GM21786 (cell line): Measurements from ENCODE around the gene BIRC2.
"Not testable (repeated sequence)": the region's sequence is repeated elsewhere in the genome, so short reads cannot be mapped to it uniquely, and the experiment has no call there.

Experiments used
- ATAC-seq: cut with Tn5 transposase; IDR thresholded peaks from one replicate; pipeline ENCODE4 v1.9.1; 2021; ENCODE audit not compliant: unreplicated experiment

BIRC2 gene

GRCh38 chr11:102322560-102322959 lies 24.5 kb upstream of the BIRC2 start:
- ATAC-seq = no peak

GRCh38 chr11:102323542-102324251 lies 23.3 kb upstream of the BIRC2 start:
- no peak for ATAC-seq

GRCh38 chr11:102325088-102325487 lies 21.9 kb upstream of the BIRC2 start:
- ATAC-seq = no peak

- ATAC-seq = no peak
Observed at GRCh38 chr11:102328748-102329147, 18.3 kb upstream of the BIRC2 start.

- no peak for ATAC-seq
Observed at GRCh38 chr11:102330231-102330630, 16.8 kb upstream of the BIRC2 start.

GRCh38 chr11:102331341-102331740 lies 15.7 kb upstream of the BIRC2 start:
- ATAC-seq = no peak

GRCh38 chr11:102332611-102332994 lies 14.4 kb upstream of the BIRC2 start:
- no peak for ATAC-seq

- no peak for ATAC-seq
Observed at GRCh38 chr11:102338479-102339010, 8.5 kb upstream of the BIRC2 start.

- not testable (repeated sequence) for ATAC-seq
Observed at GRCh38 chr11:102341311-102341710, 5.7 kb upstream of the BIRC2 start.

GRCh38 chr11:102341844-102342318 lies 5.1 kb upstream of the BIRC2 start:
- peak; percentile 52 for ATAC-seq

- ATAC-seq = no peak
Observed at GRCh38 chr11:102343809-102344208, 3.2 kb upstream of the BIRC2 start.

- ATAC-seq = no peak
Observed at GRCh38 chr11:102345904-102346303, 1.1 kb upstream of the BIRC2 start.

GRCh38 chr11:102346456-102346747 lies 612 bp upstream of the BIRC2 start:
- ATAC-seq = no peak

- peak; percentile 18 for ATAC-seq
Observed at GRCh38 chr11:102347462-102348370, 702 bp downstream of the BIRC2 start.

- no peak for ATAC-seq
Observed at GRCh38 chr11:102357116-102357515, 10.1 kb downstream of the BIRC2 start.

GRCh38 chr11:102359372-102359771 lies 12.4 kb downstream of the BIRC2 start:
- no peak for ATAC-seq

GRCh38 chr11:102360681-102361080 lies 13.7 kb downstream of the BIRC2 start:
- ATAC-seq = no peak

- peak; percentile 98 for ATAC-seq
Observed at GRCh38 chr11:102361086-102362031, 14.3 kb downstream of the BIRC2 start.

- no peak for ATAC-seq
Observed at GRCh38 chr11:102364991-102365390, 18.0 kb downstream of the BIRC2 start.

- ATAC-seq = no peak
Observed at GRCh38 chr11:102367364-102367763, 20.4 kb downstream of the BIRC2 start.

GRCh38 chr11:102368472-102368871 lies 21.5 kb downstream of the BIRC2 start:
- ATAC-seq = peak; percentile 100
